DMS153 treated with DMSO at 0.1 percent for 48 hours (cell line): ENCODE results near the gene LDB2.

Experiments
- DNase-seq: peaks from one replicate; lab custom pipeline; 2025; ENCODE audit not compliant: unreplicated experiment; lab: John Stamatoyannopoulos, UW

Gene LDB2

GRCh38 chr4:16844816-16845586, 53.4 kb downstream of the LDB2 start:
- no peak for DNase-seq

DNA sequence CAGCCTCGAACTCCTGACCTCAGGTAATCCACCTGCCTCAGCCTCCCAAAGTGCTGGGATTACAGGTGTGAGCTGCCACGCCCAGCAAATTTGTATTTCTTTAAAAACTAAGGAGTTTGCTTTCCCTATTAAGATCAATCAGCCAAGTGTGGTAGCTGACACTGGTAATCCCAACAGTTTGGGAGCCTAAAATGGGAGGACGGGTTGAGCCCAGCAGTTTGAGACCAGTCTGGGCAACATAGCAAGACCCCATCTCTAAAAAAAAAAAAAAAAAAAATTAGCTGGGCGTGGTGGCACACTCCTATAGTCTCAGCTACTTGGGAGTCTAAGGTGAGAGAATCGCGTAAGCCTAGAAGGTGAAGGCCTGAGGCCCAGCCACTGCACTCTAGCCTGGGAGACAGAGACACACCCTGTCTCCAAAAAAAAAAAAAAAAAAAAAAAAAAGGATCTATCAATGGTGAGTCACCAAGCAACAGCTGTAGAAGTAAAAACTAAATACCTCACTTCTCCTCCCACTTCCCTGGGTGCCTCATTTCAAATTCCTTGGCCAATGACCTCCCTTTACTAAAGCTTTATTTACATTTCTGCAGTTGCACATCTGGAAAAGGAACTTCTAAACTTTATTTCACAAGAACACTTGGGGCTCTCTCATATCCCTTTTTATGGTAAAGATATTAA, 54.5 kb downstream of the LDB2 start:
- no peak for DNase-seq

DNA sequence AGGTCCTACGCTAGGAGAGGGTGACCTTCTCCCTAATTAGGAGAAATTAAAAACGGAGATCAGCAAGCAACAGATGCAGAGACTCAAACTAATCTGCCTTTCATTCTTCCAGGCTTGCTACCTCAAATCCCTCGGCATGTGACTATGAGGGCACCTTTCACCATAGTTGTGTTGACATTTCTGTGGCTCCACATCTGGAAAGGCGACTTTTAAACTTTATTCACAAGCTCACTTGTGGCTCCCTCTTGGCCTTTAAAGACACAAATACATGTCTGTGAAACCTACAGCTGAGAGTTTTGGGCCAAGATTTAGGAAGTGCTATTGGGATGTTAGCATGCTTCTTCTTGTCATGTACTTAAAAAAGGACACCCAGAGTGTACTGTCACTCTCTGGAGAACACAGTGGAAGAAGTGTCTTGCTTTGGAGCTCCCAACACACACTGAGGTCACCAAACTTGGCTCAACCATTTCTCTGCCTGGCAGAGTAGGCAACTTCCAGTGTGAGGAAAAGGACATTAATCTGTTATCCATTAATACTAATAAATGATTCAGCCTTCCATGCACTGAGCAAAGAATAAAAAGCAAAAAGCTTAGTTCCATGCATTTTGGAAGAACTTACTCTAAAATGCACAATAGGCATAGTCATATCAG, 60.1 kb downstream of the LDB2 start:
- no peak for DNase-seq

DNA sequence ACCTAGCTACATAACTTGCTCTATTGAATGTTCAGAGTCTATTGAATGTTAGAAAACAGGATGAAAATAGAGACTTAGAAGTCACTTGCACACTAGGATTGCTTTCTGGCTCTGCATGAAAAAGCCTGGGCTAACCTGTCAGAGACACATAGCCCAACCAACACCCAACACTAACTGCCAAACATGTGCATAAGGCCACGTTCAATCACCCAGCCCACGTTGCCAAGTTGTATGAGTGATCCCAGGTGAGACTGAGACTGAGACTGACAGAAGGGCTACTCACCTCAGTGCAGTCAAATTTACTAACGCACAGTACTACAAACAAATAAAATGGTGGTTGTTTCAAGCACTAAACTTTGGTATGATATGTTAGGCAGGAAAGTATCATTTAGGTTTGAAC, 61.0 kb downstream of the LDB2 start:
- DNase-seq: no peak

- DNase-seq: no peak
These were observed 62.1 kb downstream of the LDB2 start for GRCh38 chr4:16836324-16836723.

DNA sequence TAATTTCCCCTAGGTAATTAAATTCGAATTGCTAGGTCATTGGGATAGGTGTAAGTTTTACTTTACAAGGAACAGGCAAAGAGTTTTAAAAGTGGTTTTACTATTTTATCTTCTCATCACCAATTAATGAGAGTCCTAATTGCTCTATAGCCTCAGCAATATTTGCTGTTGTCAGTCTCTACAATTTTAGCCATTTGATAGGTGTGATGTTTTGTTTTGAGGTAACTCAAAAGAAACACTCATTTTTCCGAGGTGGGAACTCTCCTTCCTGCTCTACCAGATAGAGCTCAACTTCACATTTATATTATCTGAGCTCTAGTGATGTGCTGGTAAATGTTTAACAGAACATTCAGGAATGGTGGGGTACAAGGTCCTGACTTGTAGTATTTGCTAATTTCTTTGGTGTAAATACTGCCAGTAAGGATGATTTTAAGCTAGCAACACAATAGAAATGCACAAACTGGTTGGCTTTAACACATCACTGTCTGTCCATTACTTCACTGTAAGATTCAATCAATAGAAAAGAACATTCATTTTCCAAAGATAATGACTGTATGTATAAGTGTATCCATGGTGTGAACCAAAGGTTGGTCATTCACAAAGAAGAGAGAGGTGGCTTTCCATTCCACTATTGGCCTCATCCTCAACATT, 62.7 kb downstream of the LDB2 start:
- no peak for DNase-seq

GRCh38 chr4:16834814-16835213, 63.6 kb downstream of the LDB2 start:
- no peak for DNase-seq

DNA sequence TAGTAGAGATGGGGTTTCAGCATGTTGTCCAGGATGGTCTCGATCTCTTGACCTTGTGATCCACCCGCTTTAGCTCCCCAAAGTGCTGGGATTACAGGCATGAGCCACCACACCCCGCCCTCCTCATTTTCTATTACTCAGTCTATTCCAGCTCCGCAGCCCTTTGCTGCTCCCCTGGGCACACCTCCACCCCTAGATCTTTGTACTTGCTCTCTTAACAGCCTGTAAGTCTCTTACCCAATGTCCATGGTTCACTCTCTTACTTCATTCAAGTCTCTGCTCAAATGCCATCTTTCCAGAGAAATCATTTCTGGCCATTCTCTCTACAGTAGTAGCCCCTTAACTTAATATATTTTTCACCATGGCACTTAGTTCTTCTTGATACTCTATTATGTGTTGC, 64.7 kb downstream of the LDB2 start:
- no peak for DNase-seq

GRCh38 chr4:16830081-16830480, 68.4 kb downstream of the LDB2 start:
- no peak for DNase-seq

DNA sequence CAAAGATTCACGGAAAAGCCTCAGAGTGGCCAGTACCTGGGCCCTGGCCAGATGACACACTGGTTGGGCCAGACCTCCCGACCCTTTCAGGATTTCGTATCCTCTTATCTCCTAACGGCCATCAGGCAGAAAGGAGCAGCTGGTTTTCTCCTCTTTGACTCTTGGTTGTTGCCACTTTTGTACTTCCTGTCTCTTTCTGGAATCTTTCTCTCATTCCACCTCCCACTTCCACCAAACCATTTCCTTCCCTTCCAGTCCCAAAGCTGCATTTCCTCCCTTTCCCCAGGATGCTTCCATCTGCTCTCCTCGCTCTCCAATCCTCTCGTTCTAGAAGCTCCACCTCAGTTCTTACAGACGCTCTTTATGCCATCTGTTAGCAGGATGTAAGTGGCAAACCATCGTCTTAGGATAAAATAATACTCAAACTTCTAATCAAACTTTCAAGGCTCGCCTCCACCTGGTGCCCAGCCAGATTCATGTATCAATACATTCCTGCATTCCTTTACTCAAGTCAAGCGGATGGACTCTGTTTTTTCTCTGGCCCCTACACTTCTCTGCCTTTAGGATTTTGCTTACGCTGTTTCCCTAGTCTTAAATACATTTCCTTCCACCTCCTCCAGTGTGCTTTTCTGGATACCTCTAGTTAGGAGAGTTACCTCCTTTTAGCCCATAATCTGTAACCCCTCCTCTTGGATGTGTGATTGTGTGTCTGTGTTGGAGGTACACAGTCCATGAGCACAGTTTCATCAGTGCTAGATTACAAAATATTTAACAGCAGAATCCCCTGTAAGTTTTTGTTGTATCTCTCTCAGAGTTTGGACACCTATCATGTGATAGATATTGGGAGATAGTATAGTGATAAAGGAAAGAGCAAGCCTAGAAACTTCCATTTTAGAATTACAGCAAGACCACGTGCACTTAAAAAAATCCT, 70.4 kb downstream of the LDB2 start:
- DNase-seq: no peak

GRCh38 chr4:16827045-16827444, 71.4 kb downstream of the LDB2 start:
- no peak for DNase-seq

GRCh38 chr4:16826406-16826910, 72.0 kb downstream of the LDB2 start:
- DNase-seq: no peak

DNA sequence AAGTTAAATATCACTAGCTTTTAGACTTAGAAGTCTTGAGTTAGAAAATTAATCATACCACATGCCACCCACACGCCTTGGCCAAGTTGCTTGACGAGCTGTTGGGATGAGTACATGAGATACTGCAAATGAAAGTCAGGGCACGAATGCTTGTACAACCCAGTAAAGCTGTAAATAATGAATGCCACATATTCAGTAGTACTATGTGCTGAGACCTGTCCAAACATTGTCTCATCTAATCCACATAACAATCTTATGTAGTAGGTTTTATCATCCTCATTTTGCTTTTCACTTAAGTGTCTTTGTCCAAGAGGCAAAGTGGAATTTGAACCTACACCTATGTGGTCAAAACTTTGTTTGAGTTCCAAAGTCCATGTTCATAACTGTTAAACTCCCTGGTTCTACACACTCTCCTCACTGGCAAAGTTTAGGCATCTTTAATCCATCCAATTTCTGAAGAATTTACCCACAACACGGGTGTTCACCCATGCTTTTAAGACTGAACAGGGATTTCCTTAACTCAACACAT, 74.1 kb downstream of the LDB2 start:
- DNase-seq: no peak

- no peak for DNase-seq
These were observed 78.1 kb downstream of the LDB2 start for GRCh38 chr4:16820329-16820728.

DNA sequence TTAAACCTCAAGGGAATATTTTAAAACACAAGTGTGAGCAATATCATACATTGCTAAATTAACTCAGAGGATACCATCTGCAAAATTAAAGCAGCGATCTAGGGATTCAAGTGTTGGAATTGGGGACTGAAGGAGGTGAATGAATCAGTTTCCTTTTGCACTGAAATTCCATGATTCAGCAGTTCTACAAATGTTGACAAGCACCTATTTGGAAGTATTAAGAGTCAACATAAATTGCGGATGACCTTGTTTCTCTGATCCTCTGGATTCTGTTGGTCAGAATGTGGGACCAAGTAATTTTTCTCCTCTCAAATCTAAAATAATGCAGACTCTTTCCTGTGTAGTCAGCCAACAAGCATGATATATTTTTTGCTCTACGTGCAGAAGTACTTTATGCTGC, 78.8 kb downstream of the LDB2 start:
- DNase-seq: no peak

DNA sequence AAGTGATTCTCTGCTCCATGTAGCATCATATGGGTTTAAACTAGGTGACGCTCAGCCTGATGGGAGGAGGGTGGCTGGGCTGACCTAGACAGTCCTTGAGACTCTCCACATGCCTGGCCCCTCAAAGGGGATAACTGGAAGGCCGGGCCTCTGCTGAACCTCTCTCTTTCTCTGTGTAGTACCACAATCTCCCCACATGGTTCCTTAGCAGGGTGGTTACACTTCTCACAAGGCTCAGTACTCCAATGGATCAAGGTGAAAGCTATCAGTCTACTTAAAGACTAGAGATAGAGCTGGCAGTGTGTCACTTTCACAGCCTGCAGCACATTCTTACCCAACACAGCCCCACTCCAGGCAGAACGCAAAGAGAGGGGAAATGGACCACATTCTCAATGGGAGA, 80.4 kb downstream of the LDB2 start:
- DNase-seq: no peak

DNA sequence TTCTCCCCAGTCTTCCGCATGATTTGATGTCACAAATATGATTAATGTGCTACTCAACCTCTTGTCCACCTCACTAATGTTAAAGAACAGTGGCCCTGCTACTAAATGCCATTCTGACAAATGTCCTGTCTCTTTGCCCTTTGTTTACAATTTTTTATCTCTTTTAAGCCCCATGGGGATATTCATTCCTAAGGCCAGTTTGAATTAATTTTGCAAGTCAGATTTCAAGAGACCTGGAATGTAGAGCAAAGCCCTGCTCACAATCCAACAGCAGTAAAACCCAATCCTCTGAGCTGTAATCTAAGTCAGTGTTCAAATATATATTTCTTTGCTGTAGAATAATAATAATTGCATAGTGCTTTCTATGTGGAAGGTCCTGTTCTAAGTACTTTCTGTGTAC, 81.2 kb downstream of the LDB2 start:
- DNase-seq: no peak

- DNase-seq: no peak
These were observed 84.1 kb downstream of the LDB2 start for GRCh38 chr4:16814361-16814760.

DNA sequence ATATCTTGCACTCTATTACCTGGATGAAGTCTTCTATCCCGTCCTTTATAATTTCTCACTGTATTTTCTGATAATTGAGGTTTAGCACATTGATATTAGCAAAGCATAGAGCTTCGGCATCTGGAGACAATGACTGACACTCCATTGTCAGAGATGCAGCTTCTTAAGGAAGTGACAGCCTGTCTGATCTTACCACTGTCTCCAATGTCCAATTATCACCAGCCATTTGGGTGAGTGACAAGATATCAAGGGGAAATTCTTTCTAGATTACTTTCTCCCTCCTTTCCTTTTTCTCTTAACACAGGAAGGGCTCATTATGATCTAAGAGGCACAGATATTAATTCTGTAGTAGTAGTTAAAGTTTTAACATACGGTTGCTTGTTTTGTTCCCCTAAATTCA, 86.4 kb downstream of the LDB2 start:
- no peak for DNase-seq

DNA sequence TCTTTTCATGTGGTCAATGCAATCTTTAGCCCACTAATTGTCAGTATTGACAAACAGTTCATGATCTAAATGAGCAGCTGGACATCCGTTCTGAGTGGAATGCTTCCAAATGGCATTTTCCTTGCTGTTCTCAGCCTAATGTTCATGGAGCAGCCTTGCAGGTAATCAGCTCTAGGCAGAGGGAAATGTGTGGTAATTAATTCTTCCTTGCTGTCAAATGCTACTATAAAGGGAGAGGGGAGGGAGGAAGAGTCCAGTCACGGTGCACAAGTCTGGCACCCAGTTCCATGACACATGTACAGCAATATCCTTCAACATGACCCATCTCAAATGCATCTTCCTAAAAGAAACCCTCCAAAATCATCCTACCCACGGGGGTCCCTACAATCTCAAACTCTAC, 88.5 kb downstream of the LDB2 start:
- no peak for DNase-seq
